ENCODE measurements around the gene MT1B. TPM values are rescaled to one million over a fixed set of nuclear protein-coding genes. Genes with fewer than 3 reads are reported as not detected.

The MT1B gene
- total RNA-seq, 1 experiment from 2014 or later, result not detected

DNA sequence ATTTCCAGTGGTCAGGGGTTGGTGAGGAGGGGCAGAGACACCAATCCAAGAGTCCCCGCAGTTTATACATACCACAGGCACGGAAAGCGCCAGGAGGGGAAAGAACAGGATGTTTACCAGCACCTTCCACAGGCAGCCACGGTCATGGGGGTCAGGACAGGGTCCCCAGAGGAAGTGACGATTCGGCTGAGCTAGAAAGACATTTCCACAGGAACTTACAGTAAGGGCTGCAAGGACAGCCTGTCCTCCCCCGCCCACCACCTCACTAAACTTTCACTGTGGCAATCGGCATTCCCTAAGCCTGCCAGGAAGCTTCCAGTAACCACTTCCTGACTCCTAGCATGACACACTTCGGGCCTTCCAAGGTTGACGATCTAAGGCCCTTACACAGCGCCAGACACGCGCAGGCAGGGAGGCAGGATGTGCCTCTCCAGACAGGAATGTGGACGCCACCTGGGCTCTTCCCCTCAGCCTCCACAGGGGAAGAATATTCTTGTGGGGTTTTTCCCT, 44.5 kb upstream of the MT1B start:
- POLR2A ChIA-PET, result interaction anchor here (0.8 to 16.1 kb wide), 4 partner anchors 11 to 94 kb away, joined by 3 to 344 read pairs (median 10); partner anchors contain the start of gene MT1E
- H3K27ac ChIP-seq (ENCODE audit: low read depth, low read length), result peak overlapping the region; percentile 96
- H3K9ac ChIP-seq (ENCODE audit: low read length), result peak overlapping the region; percentile 91
- no peaks in the 10 kb centered on the region for H3K36me3 ChIP-seq (ENCODE audit: control insufficient read depth in 1 of 2, insufficient read depth in 2 of 2, low read length in 2 of 2)
- no peak overlapping the region for H2AFZ ChIP-seq (ENCODE audit: low read depth, low read length, poor library complexity, severe bottlenecking)
- peak; percentile 75 for DNase-seq (ENCODE audit: low read depth, low spot score)
- CTCF ChIA-PET, result interaction anchor here (1.2 to 5.3 kb wide), 4 partner anchors 31 to 182 kb away, joined by 4 to 65 read pairs (median 5); no protein-coding TSS in a partner anchor
- H3K9me2 ChIP-seq (ENCODE audit: insufficient read depth), result no peaks in the 10 kb centered on the region
- BruUV-seq (replicated peaks), result no TSS peak
- TF ChIP-seq EZH2phosphoT487 (IDR thresholded peaks at IDR 0.05; ENCODE audit: borderline replicate concordance) (no peak), CEBPB (IDR thresholded peaks at IDR 0.05; ENCODE audit: low read depth) (no peak), RAD21 (IDR thresholded peaks at IDR 0.05; ENCODE audit: low read depth) (no peak), ZNF274 (IDR thresholded peaks at IDR 0.05; ENCODE audit: low read depth, low read length) (no peak), EZH2 (IDR thresholded peaks at IDR 0.05) (no peak), POLR2AphosphoS5 (IDR thresholded peaks at IDR 0.05; ENCODE audit: low read depth, low read length) (peak; percentile 80), SRF (IDR thresholded peaks at IDR 0.05; ENCODE audit: low read depth) (no peak), ZFX (IDR thresholded peaks at IDR 0.05) (peak; percentile 43; the same call in 1 of the 2 replicates), SIN3A (IDR thresholded peaks at IDR 0.05; ENCODE audit: low read depth) (no peak), FOSL1 (IDR thresholded peaks at IDR 0.05; ENCODE audit: low read depth) (no peak), TCF7L2 (IDR thresholded peaks at IDR 0.05; ENCODE audit: borderline replicate concordance, extremely low read depth, insufficient read depth, insufficient read length) (peak; percentile 88)
- TF ChIP-seq, protein P1, sequence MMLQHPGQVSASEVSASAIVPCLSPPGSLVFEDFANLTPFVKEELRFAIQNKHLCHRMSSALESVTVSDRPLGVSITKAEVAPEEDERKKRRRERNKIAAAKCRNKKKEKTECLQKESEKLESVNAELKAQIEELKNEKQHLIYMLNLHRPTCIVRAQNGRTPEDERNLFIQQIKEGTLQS (IDR thresholded peaks at IDR 0.05), result no peak
- intact Hi-C loops (cut with micrococcal nuclease), result loop anchor here (2.0 kb wide), 1 partner anchor 48 kb away; no protein-coding TSS in a partner anchor
- H3K9me3 ChIP-seq (ENCODE audit: control insufficient read depth in 1 of 2, insufficient read depth in 1 of 2, low read depth in 1 of 2, low read length in 2 of 2), result no peaks in the 10 kb centered on the region
- no peaks in the 10 kb centered on the region for H4K20me1 ChIP-seq (ENCODE audit: insufficient read depth)
- H3K4me3 ChIP-seq (replicated peaks in 1 of 2; ENCODE audit: low read depth in 1 of 2, low read length in 2 of 2), result peak overlapping the region; percentile 63 to 85
- RAD21 ChIA-PET (ENCODE audit: low non-redundant PET in 1 of 2, low total read pairs in 2 of 2, uncharacterized antibody in 2 of 2, unreplicated experiment in 2 of 2), result interaction anchor here (1.7 to 2.0 kb wide), 2 partner anchors 18 to 19 kb away, joined by 4 to 7 read pairs; partner anchors contain the start of gene MT1E (in 2 of the 2)
- ATAC-seq, result peak; percentile 28
- peaks cover 58 to 76% of the 10 kb centered on the region in 2 experiments for H3K4me1 ChIP-seq (ENCODE audit: control insufficient read depth in 1 of 2, insufficient read depth in 2 of 2, low read length in 2 of 2)
- no peaks in the 10 kb centered on the region for H3K27me3 ChIP-seq (ENCODE audit: insufficient read depth, low read length)
- peaks cover 14% of the 10 kb centered on the region for H3K79me2 ChIP-seq (ENCODE audit: insufficient read depth, low read length)
- peak overlapping the region; percentile 95 for H3K4me2 ChIP-seq (ENCODE audit: low read length)
